GM13976 (cell line): Measurements from ENCODE around the gene RAD51B.

Source experiments
- DNase-seq: peaks from one replicate; pipeline ENCODE4 v3.0.0; 2012; ENCODE audit warnings: low spot score
- in situ Hi-C: fragments of 300-500 bp; cut with MboI; formaldehyde crosslinking; loops from one replicate; pipeline ENCODE4 v1.12.0; 2022; ENCODE audit warnings: low sequenced_read_pairs, mixed read lengths, inconsistent platforms; ENCODE audit not compliant: unreplicated experiment
- TF ChIP-seq, protein P1 (sequence below): IDR thresholded peaks from 2 replicates; pipeline ENCODE4 v1.5.1; 2012; ENCODE audit warnings: borderline replicate concordance, mild to moderate bottlenecking; ENCODE audit not compliant: insufficient read depth; ENCODE audit errors: extremely low read depth, missing control alignments, control extremely low read depth

Gene RAD51B

DNA sequence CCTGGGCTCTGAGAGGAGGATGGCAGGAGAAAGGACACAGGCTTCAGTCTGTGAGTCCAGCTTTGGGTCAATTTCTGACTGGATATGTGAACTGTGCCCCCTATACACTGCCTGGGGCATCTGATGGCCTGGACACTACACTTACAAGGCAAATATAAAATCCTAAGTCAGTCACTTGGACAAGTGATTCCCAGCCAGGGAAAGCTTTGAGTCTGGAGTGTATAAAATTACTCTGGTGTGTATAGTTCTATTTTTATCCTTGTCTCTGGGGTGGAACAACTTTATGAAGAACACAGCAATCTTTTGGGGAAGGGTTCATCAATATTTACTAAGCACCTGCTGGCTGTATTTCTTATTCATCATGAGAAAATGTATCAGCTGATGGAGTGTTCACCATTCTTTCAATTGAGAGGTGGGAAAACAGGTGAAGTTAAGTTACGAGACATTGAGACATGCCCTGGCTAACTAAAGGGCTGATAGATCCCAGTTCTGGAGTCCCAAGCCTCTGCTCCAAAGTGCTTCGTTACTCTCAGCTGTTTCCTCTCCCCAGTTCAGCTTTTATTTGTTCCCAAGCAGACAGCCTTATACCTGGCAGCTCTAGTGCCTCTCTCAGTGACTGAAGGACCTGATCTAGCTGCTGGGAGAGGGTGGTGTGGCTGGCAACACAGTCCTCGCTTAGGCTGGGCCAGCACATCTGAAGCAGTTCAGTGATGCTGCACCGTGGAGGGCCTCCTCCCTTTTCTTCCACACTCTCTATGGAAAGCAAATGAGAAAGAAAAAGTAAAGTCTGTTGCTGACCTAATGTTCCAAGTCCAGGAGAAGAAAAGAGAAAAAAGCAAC lies 34.1 kb upstream of the RAD51B start:
- DNase-seq, result no peak
- in situ Hi-C loops, result no loop called here
- TF ChIP-seq, protein P1, sequence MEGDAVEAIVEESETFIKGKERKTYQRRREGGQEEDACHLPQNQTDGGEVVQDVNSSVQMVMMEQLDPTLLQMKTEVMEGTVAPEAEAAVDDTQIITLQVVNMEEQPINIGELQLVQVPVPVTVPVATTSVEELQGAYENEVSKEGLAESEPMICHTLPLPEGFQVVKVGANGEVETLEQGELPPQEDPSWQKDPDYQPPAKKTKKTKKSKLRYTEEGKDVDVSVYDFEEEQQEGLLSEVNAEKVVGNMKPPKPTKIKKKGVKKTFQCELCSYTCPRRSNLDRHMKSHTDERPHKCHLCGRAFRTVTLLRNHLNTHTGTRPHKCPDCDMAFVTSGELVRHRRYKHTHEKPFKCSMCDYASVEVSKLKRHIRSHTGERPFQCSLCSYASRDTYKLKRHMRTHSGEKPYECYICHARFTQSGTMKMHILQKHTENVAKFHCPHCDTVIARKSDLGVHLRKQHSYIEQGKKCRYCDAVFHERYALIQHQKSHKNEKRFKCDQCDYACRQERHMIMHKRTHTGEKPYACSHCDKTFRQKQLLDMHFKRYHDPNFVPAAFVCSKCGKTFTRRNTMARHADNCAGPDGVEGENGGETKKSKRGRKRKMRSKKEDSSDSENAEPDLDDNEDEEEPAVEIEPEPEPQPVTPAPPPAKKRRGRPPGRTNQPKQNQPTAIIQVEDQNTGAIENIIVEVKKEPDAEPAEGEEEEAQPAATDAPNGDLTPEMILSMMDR, result no peak

DNA sequence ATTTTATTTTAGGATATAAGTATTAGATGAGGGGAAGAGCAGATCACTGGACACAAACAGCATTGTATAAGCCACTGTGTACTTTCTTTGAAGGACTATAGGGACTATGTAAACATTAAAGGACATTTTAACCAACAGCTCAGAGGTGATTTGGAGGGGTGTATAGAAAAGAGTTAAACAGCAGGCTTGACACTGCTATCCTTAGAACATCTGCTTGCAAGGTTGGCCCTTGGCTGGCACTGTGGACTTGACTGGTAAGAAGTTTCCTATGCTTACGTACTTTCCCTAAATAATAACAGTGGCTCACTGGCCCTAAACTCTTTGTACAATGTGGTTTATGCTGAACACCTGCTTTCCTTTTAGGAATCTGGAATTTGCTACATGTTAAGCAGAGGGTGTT lies 31.9 kb upstream of the RAD51B start:
- TF ChIP-seq, protein P1, result no peak
- no peak for DNase-seq
- in situ Hi-C loops, result no loop called here

DNA sequence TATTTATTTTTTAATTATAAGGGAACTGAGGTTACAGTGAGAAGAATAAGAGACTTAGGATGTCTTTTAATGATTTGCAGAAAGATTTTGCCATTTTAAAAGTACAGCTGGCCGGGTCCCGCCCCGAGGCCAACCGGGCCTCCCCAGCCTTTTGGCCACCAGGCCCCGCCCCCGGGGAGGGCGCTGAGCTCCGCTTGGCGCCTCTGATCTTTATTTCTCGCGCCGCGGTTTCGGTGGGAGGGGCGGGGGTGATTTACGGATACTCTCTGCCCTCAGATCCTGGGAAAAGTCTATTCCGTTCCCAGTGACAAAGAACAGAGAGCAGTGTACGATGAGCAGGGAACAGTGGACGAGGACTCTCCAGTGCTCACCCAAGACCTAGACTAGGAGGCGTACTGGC lies 20.8 kb upstream of the RAD51B start:
- in situ Hi-C loops, result no loop called here
- TF ChIP-seq, protein P1, result no peak
- no peak for DNase-seq

DNA sequence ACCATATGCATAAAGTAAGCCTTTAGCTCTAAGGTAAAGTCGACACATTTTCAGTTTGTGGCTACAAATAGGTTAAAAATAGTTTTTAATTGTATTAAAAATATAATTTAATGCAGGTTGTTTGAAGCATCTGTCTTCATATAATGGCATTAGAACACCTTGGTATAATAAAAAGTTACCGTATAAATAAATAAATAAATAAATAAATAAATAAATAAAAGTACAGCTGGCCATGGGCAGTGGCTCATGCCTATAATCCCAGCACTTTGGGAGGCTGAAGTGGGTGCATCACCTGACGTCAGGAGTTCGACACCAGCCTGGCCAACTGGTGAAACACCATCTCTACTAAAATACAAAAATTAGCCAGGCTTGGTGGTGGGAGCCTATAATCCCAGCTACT lies 18.8 kb upstream of the RAD51B start:
- in situ Hi-C loops, result no loop called here
- TF ChIP-seq, protein P1, result no peak
- DNase-seq, result no peak

DNA sequence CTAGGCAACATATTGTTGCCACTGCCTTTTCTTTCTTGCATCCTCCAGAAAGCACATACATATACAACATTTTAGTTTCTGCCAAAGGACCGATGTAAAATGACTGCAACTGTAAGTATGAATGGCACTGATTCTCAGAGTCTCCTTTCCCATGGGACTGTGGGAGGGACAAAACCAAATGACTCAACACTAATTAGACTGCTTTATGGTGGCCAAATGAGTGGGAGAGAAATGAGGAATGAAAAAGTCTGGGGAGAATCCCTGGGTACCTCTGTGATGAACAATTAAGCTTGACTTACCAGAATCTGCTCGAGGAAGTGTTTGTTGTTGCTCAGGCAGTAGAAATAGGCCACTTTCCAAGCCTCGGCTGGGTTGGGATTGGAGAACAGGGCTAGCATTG lies 13.3 kb upstream of the RAD51B start:
- in situ Hi-C loops, result no loop called here
- no peak for DNase-seq
- TF ChIP-seq, protein P1, result no peak

DNA sequence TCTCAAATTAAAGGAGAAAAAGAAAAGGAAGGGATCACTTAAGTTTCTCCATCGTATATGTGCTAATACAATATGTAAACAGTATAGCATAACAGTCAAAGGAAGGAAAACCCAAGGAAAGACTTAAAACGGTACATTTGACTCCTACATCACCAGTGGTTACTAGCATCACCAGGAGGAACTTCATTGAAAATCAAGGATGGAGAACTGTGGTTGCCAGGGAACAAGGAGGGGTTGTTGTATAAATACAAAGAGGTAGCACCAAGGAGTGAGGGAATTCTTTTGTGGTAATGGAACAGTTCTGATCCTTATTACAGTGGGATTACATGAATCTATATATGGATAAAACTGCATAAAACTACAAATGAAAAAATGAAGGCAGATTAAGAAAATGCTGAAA lies 4.8 kb upstream of the RAD51B start:
- TF ChIP-seq, protein P1, result no peak
- DNase-seq, result no peak
- in situ Hi-C loops, result no loop called here
